ENCODE measurements around the gene HNRNPF. TPM values are rescaled to one million over a fixed set of nuclear protein-coding genes. Genes with fewer than 3 reads are reported as not detected.

The HNRNPF gene
- total RNA-seq, 1 experiment from 2014 or later: 358 TPM

GRCh38 chr10:43354330-43354635 is 54.7 kb downstream of the HNRNPF start:
- no peaks in the 10 kb centered on the region for H3K36me3 Mint-ChIP-seq
- no peaks in the 10 kb centered on the region for H3K9me3 Mint-ChIP-seq
- no peak overlapping the region for H3K27ac Mint-ChIP-seq
- H3K4me1 Mint-ChIP-seq: peaks cover 32% of the 10 kb centered on the region
- H3K27me3 Mint-ChIP-seq (ENCODE audit: low read depth): no peaks in the 10 kb centered on the region
- ChIA-PET CTCF (interaction anchor here (0.6 to 1.4 kb wide), 4 partner anchors 23 to 133 kb away, joined by 3 to 4 read pairs (median 4); partner anchors contain the start of gene RASGEF1A), POLR2A (interaction anchor here (0.6 kb wide), 1 partner anchor 56 kb away, joined by 3 read pairs; no protein-coding TSS in a partner anchor)
- no peak for TF ChIP-seq ZNF532 (CRISPR knock-in tag; IDR thresholded peaks at IDR 0.05; ENCODE audit: borderline replicate concordance)
- TF ChIP-seq, protein P1, sequence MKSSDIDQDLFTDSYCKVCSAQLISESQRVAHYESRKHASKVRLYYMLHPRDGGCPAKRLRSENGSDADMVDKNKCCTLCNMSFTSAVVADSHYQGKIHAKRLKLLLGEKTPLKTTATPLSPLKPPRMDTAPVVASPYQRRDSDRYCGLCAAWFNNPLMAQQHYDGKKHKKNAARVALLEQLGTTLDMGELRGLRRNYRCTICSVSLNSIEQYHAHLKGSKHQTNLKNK (CRISPR knock-in tag; IDR thresholded peaks at IDR 0.05): no peak
- no peak for TF ChIP-seq TEAD1 (CRISPR knock-in tag; IDR thresholded peaks at IDR 0.05)
- TF ChIP-seq, protein P2, sequence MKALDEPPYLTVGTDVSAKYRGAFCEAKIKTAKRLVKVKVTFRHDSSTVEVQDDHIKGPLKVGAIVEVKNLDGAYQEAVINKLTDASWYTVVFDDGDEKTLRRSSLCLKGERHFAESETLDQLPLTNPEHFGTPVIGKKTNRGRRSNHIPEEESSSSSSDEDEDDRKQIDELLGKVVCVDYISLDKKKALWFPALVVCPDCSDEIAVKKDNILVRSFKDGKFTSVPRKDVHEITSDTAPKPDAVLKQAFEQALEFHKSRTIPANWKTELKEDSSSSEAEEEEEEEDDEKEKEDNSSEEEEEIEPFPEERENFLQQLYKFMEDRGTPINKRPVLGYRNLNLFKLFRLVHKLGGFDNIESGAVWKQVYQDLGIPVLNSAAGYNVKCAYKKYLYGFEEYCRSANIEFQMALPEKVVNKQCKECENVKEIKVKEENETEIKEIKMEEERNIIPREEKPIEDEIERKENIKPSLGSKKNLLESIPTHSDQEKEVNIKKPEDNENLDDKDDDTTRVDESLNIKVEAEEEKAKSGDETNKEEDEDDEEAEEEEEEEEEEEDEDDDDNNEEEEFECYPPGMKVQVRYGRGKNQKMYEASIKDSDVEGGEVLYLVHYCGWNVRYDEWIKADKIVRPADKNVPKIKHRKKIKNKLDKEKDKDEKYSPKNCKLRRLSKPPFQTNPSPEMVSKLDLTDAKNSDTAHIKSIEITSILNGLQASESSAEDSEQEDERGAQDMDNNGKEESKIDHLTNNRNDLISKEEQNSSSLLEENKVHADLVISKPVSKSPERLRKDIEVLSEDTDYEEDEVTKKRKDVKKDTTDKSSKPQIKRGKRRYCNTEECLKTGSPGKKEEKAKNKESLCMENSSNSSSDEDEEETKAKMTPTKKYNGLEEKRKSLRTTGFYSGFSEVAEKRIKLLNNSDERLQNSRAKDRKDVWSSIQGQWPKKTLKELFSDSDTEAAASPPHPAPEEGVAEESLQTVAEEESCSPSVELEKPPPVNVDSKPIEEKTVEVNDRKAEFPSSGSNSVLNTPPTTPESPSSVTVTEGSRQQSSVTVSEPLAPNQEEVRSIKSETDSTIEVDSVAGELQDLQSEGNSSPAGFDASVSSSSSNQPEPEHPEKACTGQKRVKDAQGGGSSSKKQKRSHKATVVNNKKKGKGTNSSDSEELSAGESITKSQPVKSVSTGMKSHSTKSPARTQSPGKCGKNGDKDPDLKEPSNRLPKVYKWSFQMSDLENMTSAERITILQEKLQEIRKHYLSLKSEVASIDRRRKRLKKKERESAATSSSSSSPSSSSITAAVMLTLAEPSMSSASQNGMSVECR (CRISPR knock-in tag; IDR thresholded peaks at IDR 0.05; ENCODE audit: borderline replicate concordance): no peak
- TF ChIP-seq ZNF219 (CRISPR knock-in tag; IDR thresholded peaks at IDR 0.05; ENCODE audit: borderline replicate concordance): no peak
- no peak for TF ChIP-seq ZNF121 (CRISPR knock-in tag; IDR thresholded peaks at IDR 0.05)
- TF ChIP-seq PRDM15 (CRISPR knock-in tag; IDR thresholded peaks at IDR 0.05): no peak
- no peak for TF ChIP-seq RORB (CRISPR knock-in tag; IDR thresholded peaks at IDR 0.05)
- TF ChIP-seq, protein P3, sequence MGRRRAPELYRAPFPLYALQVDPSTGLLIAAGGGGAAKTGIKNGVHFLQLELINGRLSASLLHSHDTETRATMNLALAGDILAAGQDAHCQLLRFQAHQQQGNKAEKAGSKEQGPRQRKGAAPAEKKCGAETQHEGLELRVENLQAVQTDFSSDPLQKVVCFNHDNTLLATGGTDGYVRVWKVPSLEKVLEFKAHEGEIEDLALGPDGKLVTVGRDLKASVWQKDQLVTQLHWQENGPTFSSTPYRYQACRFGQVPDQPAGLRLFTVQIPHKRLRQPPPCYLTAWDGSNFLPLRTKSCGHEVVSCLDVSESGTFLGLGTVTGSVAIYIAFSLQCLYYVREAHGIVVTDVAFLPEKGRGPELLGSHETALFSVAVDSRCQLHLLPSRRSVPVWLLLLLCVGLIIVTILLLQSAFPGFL (CRISPR knock-in tag; IDR thresholded peaks at IDR 0.05; ENCODE audit: borderline replicate concordance): no peak
- TF ChIP-seq CDX4 (CRISPR knock-in tag; IDR thresholded peaks at IDR 0.05; ENCODE audit: borderline replicate concordance): no peak
- H3K4me3 Mint-ChIP-seq: no peak overlapping the region
- DNase-seq (ENCODE audit: low spot score): no peak
- no peak for ATAC-seq
